GM21423 (cell line): Measurements from ENCODE around the gene PRRT2.
"Not testable (repeated sequence)": the region's sequence is repeated elsewhere in the genome, so short reads cannot be mapped to it uniquely, and the experiment has no call there.

Source experiments
- ATAC-seq: cut with Tn5 transposase; IDR thresholded peaks from one replicate; pipeline ENCODE4 v1.9.1; 2021; ENCODE audit warnings: mild to moderate bottlenecking, moderate library complexity; ENCODE audit not compliant: unreplicated experiment

Gene PRRT2

DNA sequence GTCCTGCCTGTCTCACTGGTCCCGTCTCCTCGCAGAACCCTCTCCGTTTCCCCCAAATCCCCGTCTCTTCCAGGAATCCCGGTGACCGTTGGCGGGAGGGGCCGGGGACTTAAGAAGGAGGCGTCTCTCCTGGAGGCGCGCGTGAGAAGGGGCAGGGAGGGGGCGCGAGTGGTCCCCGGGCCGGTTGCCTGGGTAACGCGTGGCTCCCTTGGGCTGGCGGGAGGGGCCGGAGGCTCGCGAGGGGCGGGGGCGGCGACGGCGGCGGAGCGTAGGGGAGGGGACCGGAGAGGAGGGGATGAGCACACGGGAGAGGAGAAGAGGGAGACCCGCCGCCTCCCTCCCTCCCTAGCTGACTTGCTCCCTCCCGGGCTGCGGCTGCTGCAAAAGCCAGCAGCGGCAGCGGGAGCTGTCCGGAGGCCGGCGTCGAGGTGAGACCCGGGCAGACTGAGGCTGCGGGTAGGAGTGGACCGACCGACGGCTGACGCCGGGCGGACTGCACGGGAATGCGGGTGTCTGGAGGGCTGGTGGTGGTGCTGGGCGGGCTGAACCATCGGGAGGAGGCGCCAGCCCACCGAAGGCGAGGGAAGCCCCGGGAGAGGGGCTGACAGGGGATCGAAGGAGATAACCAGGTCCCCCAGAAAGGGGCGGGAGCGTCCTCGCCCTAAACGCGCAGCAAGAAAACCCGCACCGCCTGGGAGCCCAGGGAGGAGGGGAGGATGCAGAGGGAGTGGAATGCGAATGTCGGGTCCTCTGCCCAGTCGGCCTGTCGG is at the start of gene PRRT2:
Gene PRRT2 (plus strand): TSS at position 298 of the 770 bp plus-strand sequence. CDS start 862 bp downstream, outside the sequence.
- ATAC-seq = no peak

GRCh38 chr16:29763326-29763725 is 48.7 kb upstream of the PRRT2 start:
- ATAC-seq = no peak

DNA sequence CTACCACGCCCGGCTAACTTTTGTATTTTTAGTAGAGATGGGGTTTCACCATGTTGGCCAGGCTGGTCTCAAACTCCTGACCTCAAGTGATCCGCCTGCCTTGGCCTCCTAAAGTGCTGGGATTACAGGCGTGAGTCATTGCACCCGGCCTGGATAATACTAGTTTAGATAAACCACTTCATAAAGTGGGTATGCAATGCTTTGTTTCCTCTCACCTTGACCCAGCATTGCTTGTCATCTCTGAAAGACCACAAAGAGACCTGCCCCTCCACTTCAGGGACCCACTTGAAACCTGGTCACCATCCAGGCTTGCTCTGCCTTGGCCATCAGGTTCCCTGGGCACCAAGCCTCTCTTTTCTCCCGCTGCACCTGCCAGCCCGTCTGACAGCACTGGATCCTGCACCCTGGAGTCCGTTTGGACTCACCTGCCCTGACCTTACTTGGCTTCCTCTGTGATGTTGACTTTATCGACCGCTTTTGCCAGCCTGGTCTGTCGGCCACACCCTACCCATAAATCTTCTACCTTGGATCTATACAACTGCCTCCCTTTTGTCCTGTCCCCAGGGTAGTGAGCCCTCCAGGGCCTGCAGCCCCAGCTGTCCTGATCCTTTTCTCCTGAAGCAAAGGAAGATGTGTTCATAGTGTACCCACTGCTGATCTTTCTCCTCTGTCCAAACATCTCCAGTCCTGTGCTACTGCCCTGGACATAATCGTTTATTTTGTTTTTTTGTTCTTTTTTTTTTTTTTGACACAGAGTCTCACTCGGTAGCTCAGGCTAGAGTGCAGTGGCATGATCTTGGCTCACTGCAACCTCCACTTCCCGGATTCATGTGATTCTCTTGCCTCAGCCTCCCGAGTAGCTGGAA is 46.6 kb upstream of the PRRT2 start:
- ATAC-seq = no peak

DNA sequence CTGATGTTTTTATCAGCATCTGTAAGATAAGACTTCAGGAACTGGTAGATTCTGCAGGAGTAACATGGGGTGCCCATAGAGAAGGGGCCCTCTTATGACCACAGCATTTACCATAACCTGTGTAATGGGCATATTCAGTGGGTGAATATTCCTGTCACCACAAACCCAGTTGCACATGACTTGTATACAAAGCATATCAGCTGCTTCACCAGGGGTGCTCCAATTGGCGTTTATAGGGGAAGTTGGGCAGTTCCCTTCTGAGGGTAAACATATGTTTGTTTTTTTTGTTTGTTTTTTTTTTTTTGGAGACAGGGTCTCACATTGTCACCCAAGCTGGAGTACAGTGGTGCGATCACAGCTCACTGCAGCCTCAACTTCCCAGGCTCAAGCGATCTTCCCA is 45.4 kb upstream of the PRRT2 start:
- ATAC-seq = no peak

DNA sequence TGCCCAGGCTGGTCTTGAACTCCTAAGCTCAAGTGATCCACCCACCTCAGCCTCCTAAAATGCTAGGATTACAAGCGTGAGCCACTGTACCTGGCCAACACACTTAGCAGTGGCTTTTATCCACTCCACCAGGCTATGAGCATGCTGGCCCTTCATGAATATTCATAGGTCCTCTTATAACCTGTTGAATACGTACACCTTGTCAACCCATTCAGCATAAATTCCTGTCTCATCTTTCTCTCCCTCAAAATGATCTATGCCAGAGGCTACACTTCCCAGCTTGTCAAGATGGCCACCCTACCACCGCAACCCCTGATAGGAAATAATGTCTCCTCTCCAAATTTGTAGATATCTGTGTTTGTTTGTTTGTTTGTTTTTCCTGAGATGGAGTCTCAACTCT is 44.9 kb upstream of the PRRT2 start:
- ATAC-seq = no peak

GRCh38 chr16:29769507-29769906 is 42.5 kb upstream of the PRRT2 start:
- no peak for ATAC-seq

- no peak for ATAC-seq
These were observed 41.6 kb upstream of the PRRT2 start for GRCh38 chr16:29770250-29770929.

- ATAC-seq = not testable (repeated sequence)
These were observed 39.7 kb upstream of the PRRT2 start for GRCh38 chr16:29772330-29772729.

GRCh38 chr16:29774730-29775129 is 37.3 kb upstream of the PRRT2 start:
- ATAC-seq = no peak

DNA sequence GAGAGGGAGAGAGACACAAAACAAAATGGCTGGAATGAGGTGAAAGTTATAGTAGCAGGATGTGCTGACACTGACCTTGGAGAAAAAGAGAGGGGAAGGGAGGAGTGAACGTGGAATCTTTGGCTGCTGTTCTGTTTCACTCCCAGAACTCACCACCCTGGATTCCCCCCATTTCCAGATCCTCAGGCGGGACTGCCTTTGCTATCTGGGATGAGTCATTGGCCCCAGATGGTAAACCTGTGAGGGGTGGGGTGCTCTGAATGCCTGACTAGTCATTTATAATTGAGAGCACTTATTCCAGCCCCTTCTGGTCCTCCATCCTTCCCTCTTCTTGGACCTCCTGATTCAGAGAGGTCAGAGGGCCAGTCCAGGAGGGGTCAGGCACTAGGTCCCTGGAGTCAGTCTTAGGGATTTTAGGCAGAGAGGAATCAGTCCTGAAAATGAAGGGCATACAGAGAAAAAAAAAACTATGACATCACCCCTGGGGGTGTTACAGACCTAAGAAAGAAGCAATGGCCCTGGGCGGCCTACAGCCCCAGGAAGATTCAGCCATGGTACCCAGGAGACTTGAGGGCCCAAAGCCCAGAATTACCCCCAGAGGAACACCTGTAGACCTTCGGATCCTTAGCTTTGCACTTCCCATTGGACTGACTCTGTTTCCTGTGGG is 36.1 kb upstream of the PRRT2 start:
- no peak for ATAC-seq

- no peak for ATAC-seq
These were observed 34.2 kb upstream of the PRRT2 start, which contains the start of gene ZG16 for GRCh38 chr16:29777576-29778350. Gene ZG16 (plus strand): TSS chr16:29778256. CDS start chr16:29779267, 1,011 bp downstream.

DNA sequence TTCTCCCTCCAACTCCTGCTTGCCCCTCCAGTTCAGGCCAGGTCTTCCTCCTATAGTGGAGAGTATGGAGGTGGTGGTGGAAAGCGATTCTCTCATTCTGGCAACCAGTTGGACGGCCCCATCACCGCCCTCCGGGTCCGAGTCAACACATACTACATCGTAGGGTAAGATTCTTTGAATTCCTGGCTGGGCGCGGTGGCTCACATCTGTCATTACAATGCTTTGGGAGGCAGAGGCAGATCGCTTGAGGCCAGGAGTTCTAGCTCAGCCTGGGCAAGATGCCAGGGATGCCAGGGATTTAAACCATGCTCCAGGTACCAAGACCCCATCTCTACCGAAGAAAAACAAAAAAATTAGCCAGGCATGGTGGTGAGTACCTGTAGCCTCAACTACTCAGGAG is 32.5 kb upstream of the PRRT2 start:
- ATAC-seq = no peak

DNA sequence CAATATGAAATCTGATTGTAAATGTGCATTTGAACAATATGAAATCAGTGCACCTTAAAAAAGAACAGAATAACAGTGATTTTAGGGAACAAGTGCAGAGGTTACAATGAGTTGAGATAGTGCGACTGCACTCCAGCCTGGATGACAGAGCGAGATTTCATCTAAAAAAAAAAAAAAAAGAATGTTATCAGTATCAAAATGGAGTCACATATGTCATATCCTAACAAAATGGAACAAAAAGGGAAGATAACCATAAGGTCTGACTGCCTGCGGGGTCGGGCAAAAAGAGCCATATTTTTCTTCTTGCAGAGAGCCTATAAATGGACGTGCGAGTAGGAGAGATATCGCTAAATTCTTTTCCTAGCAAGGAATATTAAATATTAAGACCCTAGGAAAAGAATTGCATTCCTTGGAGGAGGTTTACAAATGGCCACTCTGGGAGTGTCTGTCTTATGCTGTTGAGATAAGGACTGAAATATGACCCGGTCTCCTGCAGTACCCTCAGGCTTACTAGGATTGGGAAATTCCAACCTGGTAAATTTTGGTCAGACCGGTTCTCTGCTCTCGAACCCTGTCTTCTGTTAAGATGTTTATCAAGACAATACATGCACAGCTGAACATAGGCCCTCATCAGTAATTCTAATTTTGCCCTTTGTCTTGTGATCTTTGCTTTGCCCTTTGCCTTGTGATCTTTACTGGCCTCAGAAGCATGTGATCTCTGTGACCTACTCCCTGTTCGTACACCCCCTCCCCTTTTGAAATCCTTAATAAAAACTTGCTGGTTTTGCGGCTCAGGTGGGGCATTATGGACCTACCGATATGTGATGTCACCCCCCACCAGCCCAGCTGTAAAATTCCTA is 28.7 kb upstream of the PRRT2 start:
- not testable (repeated sequence) for ATAC-seq

- ATAC-seq = no peak
These were observed 27.8 kb upstream of the PRRT2 start for GRCh38 chr16:29784157-29784556.

- no peak for ATAC-seq
These were observed 27.0 kb upstream of the PRRT2 start for GRCh38 chr16:29784901-29785500.

DNA sequence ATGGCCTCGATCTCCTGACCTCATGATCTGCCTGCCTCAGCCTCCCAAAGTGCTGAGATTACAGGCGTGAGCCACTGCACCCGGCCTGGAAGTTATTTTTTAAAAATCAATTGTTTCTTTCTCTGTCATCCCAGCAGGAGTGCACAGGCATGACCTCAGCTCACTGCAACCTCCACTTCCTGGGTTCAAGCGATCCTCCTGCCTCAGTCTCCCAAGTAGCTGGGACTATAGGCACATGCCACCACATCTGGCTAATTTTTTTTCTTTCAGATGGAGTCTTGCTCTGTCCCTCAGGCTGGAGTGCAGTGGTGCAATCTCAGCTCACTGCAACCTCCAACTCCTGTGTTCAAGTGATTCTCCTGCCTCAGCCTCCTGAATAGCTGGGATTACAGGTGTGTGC is 24.8 kb upstream of the PRRT2 start:
- ATAC-seq = not testable (repeated sequence)

GRCh38 chr16:29789775-29790182 is 22.2 kb upstream of the PRRT2 start:
- ATAC-seq = no peak

DNA sequence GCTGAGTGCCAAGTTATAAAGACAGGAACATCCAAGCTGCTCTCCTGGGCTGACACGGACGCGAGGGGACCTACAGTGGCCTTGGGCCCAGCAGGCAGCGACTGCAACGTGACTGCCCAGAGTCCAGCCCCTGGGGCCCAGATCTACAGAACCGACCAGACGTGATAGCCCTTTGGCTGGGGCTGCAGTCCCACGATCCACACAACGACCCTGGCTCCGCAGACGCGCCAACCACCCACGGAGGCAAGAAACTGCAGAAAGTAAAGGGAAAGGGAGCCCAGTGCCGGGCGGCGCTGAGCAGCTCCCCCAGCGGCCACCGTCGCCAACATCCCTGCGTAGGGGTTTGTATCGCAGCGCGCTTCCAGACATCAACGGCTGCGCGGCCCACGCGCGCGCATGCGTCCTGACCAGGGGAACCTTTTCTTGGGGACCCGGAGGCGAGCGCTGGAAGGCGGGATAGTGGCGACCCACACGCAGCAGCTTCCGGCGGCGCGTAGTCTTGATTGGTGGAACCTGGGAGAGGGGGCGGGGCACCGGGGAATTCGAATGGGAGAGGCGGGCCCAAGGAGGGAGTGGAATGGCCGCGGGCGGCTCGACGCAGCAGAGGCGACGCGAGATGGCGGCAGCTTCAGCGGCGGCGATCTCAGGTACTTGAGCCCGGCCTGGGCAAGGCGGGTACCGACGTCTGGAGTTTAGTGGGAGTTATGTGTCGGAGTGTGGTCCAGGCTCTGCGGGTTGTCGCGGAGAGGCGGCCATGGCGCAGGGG is 21.6 kb upstream of the PRRT2 start, which contains the start of gene KIF22:
Gene KIF22 (plus strand): TSS at position 569 of the 766 bp plus-strand sequence. CDS start 9 bp downstream, at position 578.
- ATAC-seq = peak; percentile 90
